ENCODE results near the gene NTSR1. TPM values are rescaled to one million over a fixed set of nuclear protein-coding genes. Genes with fewer than 3 reads are reported as not detected.

The NTSR1 gene
- total RNA-seq, 1 experiment from 2014 or later, result 0.16 TPM

- TF ChIP-seq CTCF (IDR thresholded peaks at IDR 0.05; ENCODE audit: insufficient read depth in 1 of 2, low read depth in 1 of 2, low read length in 1 of 2, severe bottlenecking in 1 of 2, unreplicated experiment in 1 of 2), result no peak
- intact Hi-C loops (cut with micrococcal nuclease; ENCODE audit: unreplicated experiment), result loop anchor here (5.0 kb wide), 1 partner anchor 66 kb away; no protein-coding TSS in a partner anchor
- H3K27me3 Mint-ChIP-seq (ENCODE audit: insufficient read depth, unreplicated experiment), result peaks cover 60% of the 10 kb centered on the region
Observed at GRCh38 chr20:62726276-62726675, 17.6 kb downstream of the NTSR1 start.

GRCh38 chr20:62726716-62727583, 18.3 kb downstream of the NTSR1 start:
- DNase-seq, result no peak
- no peaks in the 10 kb centered on the region for H3K36me3 ChIP-seq (ENCODE audit: control insufficient read depth, insufficient read depth, low read length)
- ChIA-PET CTCF (no interaction called here), POLR2A (no interaction called here)
- Mint-ChIP-seq H3K36me3 (ENCODE audit: insufficient read depth, unreplicated experiment) (no peaks in the 10 kb centered on the region), H3K27ac (ENCODE audit: unreplicated experiment) (no peak overlapping the region), H3K4me1 (ENCODE audit: low read depth, unreplicated experiment) (no peaks in the 10 kb centered on the region), H3K27me3 (ENCODE audit: insufficient read depth, unreplicated experiment) (peaks cover 54% of the 10 kb centered on the region), H3K9me3 (ENCODE audit: unreplicated experiment) (peaks cover 4% of the 10 kb centered on the region), H3K4me3 (ENCODE audit: unreplicated experiment) (no peak overlapping the region)
- H3K4me3 ChIP-seq (ENCODE audit: low read depth, low read length), result no peak overlapping the region
- peaks cover 12% of the 10 kb centered on the region for H3K27me3 ChIP-seq (replicated peaks; ENCODE audit: control insufficient read depth, insufficient read depth, low read length)
- intact Hi-C loops (cut with micrococcal nuclease; ENCODE audit: unreplicated experiment), result loop anchor here (5.0 kb wide), 1 partner anchor 65 kb away; no protein-coding TSS in a partner anchor
- H3K9me3 ChIP-seq, result no peaks in the 10 kb centered on the region
- no TSS peak for BruUV-seq (replicated peaks)
- no peaks in the 10 kb centered on the region for H3K4me1 ChIP-seq
- no peak for TF ChIP-seq CTCF (IDR thresholded peaks at IDR 0.05; ENCODE audit: insufficient read depth in 1 of 2, low read depth in 1 of 2, low read length in 1 of 2, severe bottlenecking in 1 of 2, unreplicated experiment in 1 of 2)

More at GRCh38 chr20:62726276-62726675, 17.6 kb downstream of the NTSR1 start:
- peaks cover 10% of the 10 kb centered on the region for H3K9me3 Mint-ChIP-seq (ENCODE audit: unreplicated experiment)
- no TSS peak for BruUV-seq (replicated peaks)
- CTCF ChIA-PET, result no interaction called here
- POLR2A ChIA-PET, result no interaction called here
- no peaks in the 10 kb centered on the region for H3K36me3 Mint-ChIP-seq (ENCODE audit: insufficient read depth, unreplicated experiment)
- Histone ChIP-seq H3K4me1 (no peaks in the 10 kb centered on the region), H3K27me3 (replicated peaks; ENCODE audit: control insufficient read depth, insufficient read depth, low read length) (peaks cover 15% of the 10 kb centered on the region), H3K36me3 (ENCODE audit: control insufficient read depth, insufficient read depth, low read length) (no peaks in the 10 kb centered on the region), H3K4me3 (ENCODE audit: low read depth, low read length) (no peak overlapping the region), H3K9me3 (peaks cover 4% of the 10 kb centered on the region)
- H3K4me3 Mint-ChIP-seq (ENCODE audit: unreplicated experiment), result no peak overlapping the region
- H3K27ac Mint-ChIP-seq (ENCODE audit: unreplicated experiment), result no peak overlapping the region
- H3K4me1 Mint-ChIP-seq (ENCODE audit: low read depth, unreplicated experiment), result no peaks in the 10 kb centered on the region
- no peak for DNase-seq

- intact Hi-C loops (cut with micrococcal nuclease; ENCODE audit: unreplicated experiment), result loop anchor here (5.0 kb wide), 1 partner anchor 65 kb away; no protein-coding TSS in a partner anchor
- POLR2A ChIA-PET, result no interaction called here
- CTCF ChIA-PET, result no interaction called here
- no peaks in the 10 kb centered on the region for H3K4me1 ChIP-seq
- H3K36me3 Mint-ChIP-seq (ENCODE audit: insufficient read depth, unreplicated experiment), result no peaks in the 10 kb centered on the region
- no TSS peak for BruUV-seq (replicated peaks)
- DNase-seq, result no peak
- H3K9me3 Mint-ChIP-seq (ENCODE audit: unreplicated experiment), result no peaks in the 10 kb centered on the region
- no peak overlapping the region for H3K4me3 ChIP-seq (ENCODE audit: low read depth, low read length)
- H3K27me3 Mint-ChIP-seq (ENCODE audit: insufficient read depth, unreplicated experiment), result peaks cover 51% of the 10 kb centered on the region
- H3K4me1 Mint-ChIP-seq (ENCODE audit: low read depth, unreplicated experiment), result no peaks in the 10 kb centered on the region
- no peak overlapping the region for H3K27ac Mint-ChIP-seq (ENCODE audit: unreplicated experiment)
- H3K9me3 ChIP-seq, result no peaks in the 10 kb centered on the region
- no peak overlapping the region for H3K4me3 Mint-ChIP-seq (ENCODE audit: unreplicated experiment)
- peaks cover 11% of the 10 kb centered on the region for H3K27me3 ChIP-seq (replicated peaks; ENCODE audit: control insufficient read depth, insufficient read depth, low read length)
- no peak for TF ChIP-seq CTCF (IDR thresholded peaks at IDR 0.05; ENCODE audit: insufficient read depth in 1 of 2, low read depth in 1 of 2, low read length in 1 of 2, severe bottlenecking in 1 of 2, unreplicated experiment in 1 of 2)
- H3K36me3 ChIP-seq (ENCODE audit: control insufficient read depth, insufficient read depth, low read length), result no peaks in the 10 kb centered on the region
Observed at GRCh38 chr20:62727584-62728027, 19.0 kb downstream of the NTSR1 start.
